Measurements from ENCODE around the gene MIB1. TPM values are rescaled to one million over a fixed set of nuclear protein-coding genes. Genes with fewer than 3 reads are reported as not detected.
A peak's percentile ranks its signal among the peaks of the same experiment; 100 is the strongest.

Gene MIB1
- total and polyA plus RNA-seq, 9 of the 15 experiments (the other 6 are each of a cell fraction or from before 2014, with no cell fraction given): 7.2 to 43.8 (median 23.2) TPM

DNA sequence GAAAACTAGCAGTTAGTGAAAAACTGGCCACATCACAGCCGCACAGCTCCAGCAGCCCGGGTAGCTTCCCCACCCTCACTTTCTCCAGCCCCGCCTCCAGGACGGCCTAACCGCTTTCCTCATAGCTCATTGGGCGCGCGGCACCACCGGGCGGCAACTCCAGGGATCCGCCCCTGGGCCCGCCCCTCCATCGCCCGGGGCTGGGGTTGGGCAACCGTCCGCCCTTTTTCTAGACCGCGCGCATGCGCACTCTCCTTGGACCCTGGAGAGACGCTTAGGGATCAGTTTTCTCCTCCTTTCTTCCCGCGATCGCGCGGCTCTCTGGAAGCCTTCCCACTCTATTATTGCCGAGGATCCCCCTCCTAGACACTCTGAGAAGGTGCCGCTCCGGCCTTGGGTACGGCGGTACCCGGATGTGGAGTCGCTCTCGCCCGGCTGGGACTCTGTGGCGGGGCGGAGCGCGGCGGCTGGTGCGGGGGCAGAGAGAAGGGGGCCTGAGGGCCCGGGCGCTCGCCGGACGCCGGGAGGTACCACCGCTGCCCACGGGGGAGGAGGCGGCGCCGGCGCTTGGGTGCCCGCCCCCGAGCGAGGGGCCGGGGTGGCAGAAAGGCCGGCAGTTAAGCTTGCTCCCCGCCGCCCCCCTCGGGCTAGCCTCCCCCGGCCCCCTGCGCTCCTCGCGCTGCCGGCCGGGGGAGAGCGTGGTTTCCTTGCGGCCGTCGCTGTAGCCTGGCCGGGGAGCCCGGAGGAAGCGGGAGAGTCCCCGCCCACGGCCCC, at the start of gene MIB1 (continued):
- TF ChIP-seq, protein P1, sequence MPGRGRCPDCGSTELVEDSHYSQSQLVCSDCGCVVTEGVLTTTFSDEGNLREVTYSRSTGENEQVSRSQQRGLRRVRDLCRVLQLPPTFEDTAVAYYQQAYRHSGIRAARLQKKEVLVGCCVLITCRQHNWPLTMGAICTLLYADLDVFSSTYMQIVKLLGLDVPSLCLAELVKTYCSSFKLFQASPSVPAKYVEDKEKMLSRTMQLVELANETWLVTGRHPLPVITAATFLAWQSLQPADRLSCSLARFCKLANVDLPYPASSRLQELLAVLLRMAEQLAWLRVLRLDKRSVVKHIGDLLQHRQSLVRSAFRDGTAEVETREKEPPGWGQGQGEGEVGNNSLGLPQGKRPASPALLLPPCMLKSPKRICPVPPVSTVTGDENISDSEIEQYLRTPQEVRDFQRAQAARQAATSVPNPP (IDR thresholded peaks at IDR 0.05; ENCODE audit: borderline replicate concordance, insufficient read depth, insufficient read length): no peak
- TF ChIP-seq POLR2A (conservative IDR thresholded peaks at IDR 0.05) (peak; percentile 87), U2AF2 (optimal IDR thresholded peaks at IDR 0.05; ENCODE audit: low read depth, low read length) (no peak), RBM39 (optimal IDR thresholded peaks at IDR 0.05; ENCODE audit: low read depth, low read length) (no peak), RBFOX2 (IDR thresholded peaks at IDR 0.05; ENCODE audit: low read depth, low read length) (peak; percentile 83), ZNF263 (CRISPR knock-in tag; IDR thresholded peaks at IDR 0.05; ENCODE audit: borderline replicate concordance) (no peak)

DNA sequence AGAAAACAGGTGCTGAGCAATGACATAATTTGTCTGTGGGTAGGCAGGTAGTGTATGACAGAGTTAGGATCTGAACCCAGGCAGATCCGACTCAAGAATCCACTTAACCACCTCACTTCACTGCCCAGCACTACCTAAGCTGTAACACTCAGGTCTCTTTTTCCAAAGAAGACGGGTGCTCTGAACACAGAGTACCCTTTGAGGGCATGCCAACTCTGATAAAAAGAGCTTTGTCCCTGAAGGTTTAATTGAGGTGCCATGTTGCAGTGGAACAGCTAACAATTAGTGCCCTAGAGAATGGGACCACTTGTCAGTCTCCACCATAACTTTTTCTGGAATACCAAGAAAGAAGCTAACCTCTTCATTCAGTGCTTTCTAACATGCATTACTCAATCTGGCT, 47.3 kb upstream of the MIB1 start:
- WGBS (ENCODE audit: insufficient coverage, low coverage, missing lambda C conversion rate): 90% methylated on average over 2 of the region's 2 CpGs
- in situ Hi-C loops (cut with MboI) (no loop called here), intact Hi-C loops (cut with micrococcal nuclease) (no loop called here)
- Histone ChIP-seq H3K36me3 (ENCODE audit: control insufficient read depth, insufficient read depth, low read length) (peaks cover 44% of the 10 kb centered on the region; the same call in 2 of the 3 replicates), H3K9me3 (replicated peaks; ENCODE audit: control insufficient read depth, insufficient read depth, low read depth, low read length) (0 out of 2 replicates have a peak, but pooled peaks cover 1% of the 10 kb centered on the region), H3K9ac (ENCODE audit: insufficient read depth in 1 of 2, low read depth in 2 of 2, low read length in 2 of 2) (no peak overlapping the region), H3K4me2 (ENCODE audit: insufficient read depth, low read length) (no peak overlapping the region), H3K4me1 (replicated peaks in 1 of 2; ENCODE audit: control insufficient read depth in 2 of 2, insufficient read depth in 2 of 2, low read length in 2 of 2) (no peaks in the 10 kb centered on the region), H2AFZ (ENCODE audit: low read depth, low read length) (no peak overlapping the region), H3K27ac (ENCODE audit: extremely low read depth, low read depth, low read length) (no peak overlapping the region), H3K27me3 (ENCODE audit: control insufficient read depth in 2 of 2, insufficient read depth in 2 of 2, low read length in 2 of 2) (no peaks in the 10 kb centered on the region), H4K20me1 (replicated peaks; ENCODE audit: control insufficient read depth, insufficient read depth, low read length) (no peaks in the 10 kb centered on the region), H3K9me1 (ENCODE audit: control insufficient read depth, insufficient read depth, low read length) (no peaks in the 10 kb centered on the region), H3K4me3 (no peak overlapping the region), H3K79me2 (ENCODE audit: control insufficient read depth, insufficient read depth, low read length) (no peaks in the 10 kb centered on the region)
- ChIA-PET CTCF (ENCODE audit: low intra/inter-chr PET ratio) (no interaction called here), POLR2A (interaction anchor here (0.9 to 1.2 kb wide), 3 partner anchors 11 to 72 kb away, joined by 3 to 4 read pairs (median 3); no protein-coding TSS in a partner anchor)
- ATAC-seq: no peak
- no TSS peak for BruUV-seq (replicated peaks)
- TF ChIP-seq NR3C1 (CRISPR knock-in tag; IDR thresholded peaks at IDR 0.05) (no peak), ZNF431 (CRISPR knock-in tag; IDR thresholded peaks at IDR 0.05) (no peak), HOXB6 (CRISPR knock-in tag; IDR thresholded peaks at IDR 0.05; ENCODE audit: borderline replicate concordance) (no peak)
- no peak for FAIRE-seq
- no peak for DNase-seq (ENCODE audit: extremely low read depth in 1 of 4, low spot score in 3 of 4)
